AG04449 (cell line): ENCODE data around the gene FDXR.
"Not testable (repeated sequence)": the region's sequence is repeated elsewhere in the genome, so short reads cannot be mapped to it uniquely, and the experiment has no call there.

ENCODE experiments used
- CTCF ChIA-PET: fragments of 350-600 bp; formaldehyde crosslinking; extraction: SDS; loops from one replicate; lab custom pipeline; 2021; ENCODE audit warnings: antibody characterized with exemption; lab: Yijun Ruan, JAX
- POLR2A ChIA-PET: fragments of 400-600, 350-600 bp; formaldehyde crosslinking; extraction: SDS; loops from one replicate; lab custom pipeline; 2020; ENCODE audit warnings: antibody characterized with exemption, inconsistent platforms; lab: Yijun Ruan, JAX
- DNase-seq: peaks from one replicate; pipeline ENCODE4 v3.0.0-alpha.2; 2010; ENCODE audit warnings: low read depth, low spot score
- H3K4me3 ChIP-seq: 2 replicates; pipeline ENCODE4 v1.5.1; 2011; ENCODE audit warnings: low read depth, mild to moderate bottlenecking, control low read depth, low read length
- CTCF ChIP-seq: IDR thresholded peaks from one replicate; pipeline ENCODE4 v1.5.1; 2011; ENCODE audit warnings: mild to moderate bottlenecking, moderate library complexity, low read length, control low read depth, inconsistent platforms; ENCODE audit not compliant: insufficient read depth; ENCODE audit errors: missing control alignments

FDXR gene

GRCh38 chr17:74907012-74907411 is 34.2 kb upstream of the FDXR start:
- DNase-seq, result no peak
- H3K4me3 ChIP-seq, result no peak overlapping the region
- ChIA-PET POLR2A (no interaction called here), CTCF (no interaction called here)
- no peak for TF ChIP-seq CTCF

GRCh38 chr17:74906214-74906793 is 33.5 kb upstream of the FDXR start:
- H3K4me3 ChIP-seq, CTCF ChIA-PET, DNase-seq, POLR2A ChIA-PET: not testable (repeated sequence)

GRCh38 chr17:74904687-74905409 is 32.1 kb upstream of the FDXR start:
- no peak overlapping the region for H3K4me3 ChIP-seq
- ChIA-PET CTCF (no interaction called here), POLR2A (no interaction called here)
- DNase-seq, result no peak
- TF ChIP-seq CTCF, result no peak

GRCh38 chr17:74903671-74904070 is 30.9 kb upstream of the FDXR start:
- CTCF ChIA-PET, result no interaction called here
- POLR2A ChIA-PET, result no interaction called here
- no peak overlapping the region for H3K4me3 ChIP-seq
- no peak for TF ChIP-seq CTCF
- DNase-seq, result no peak

- CTCF ChIA-PET, result no interaction called here
- no peak for DNase-seq
- TF ChIP-seq CTCF, result no peak
- POLR2A ChIA-PET, result no interaction called here
- no peak overlapping the region for H3K4me3 ChIP-seq
Observed at GRCh38 chr17:74903034-74903433, 30.2 kb upstream of the FDXR start.

GRCh38 chr17:74901353-74902135 is 28.8 kb upstream of the FDXR start:
- TF ChIP-seq CTCF, result no peak
- CTCF ChIA-PET, result no interaction called here
- H3K4me3 ChIP-seq, result no peak overlapping the region
- DNase-seq, result no peak
- POLR2A ChIA-PET, result no interaction called here
